22Rv1 (cell line): Measurements from ENCODE around the gene CSNK2B.

Experiments
- ZFX ChIP-seq: fragments of 450-650 bp; IDR thresholded peaks from 2 replicates; pipeline ENCODE4 v1.6.1; 2017; ENCODE audit warnings: antibody characterized with exemption, borderline replicate concordance
- TF ChIP-seq, protein P1 (sequence below): fragments of 450-650 bp; IDR thresholded peaks from 2 replicates; pipeline ENCODE4 v1.5.1; 2017; ENCODE audit warnings: mild to moderate bottlenecking

DNA sequence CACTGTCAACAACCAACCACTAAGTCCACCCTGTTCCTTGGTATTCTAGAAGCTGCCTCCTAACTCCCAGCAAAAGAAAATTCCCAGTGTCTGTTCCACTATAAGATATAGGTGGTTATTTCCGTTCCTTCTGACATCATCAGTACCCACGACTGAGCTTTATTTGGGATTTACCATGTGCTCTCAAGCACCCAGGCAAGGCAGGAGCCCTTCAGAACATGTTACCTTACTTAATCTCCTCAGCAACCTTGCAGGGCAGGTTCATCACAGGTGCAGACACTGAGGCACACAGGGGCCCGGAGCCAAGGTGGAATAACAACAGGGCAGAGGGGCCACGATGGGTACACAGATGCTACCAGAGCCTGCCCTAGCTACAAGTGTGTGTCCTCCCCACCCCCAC lies 26.5 kb downstream of the CSNK2B start:
- TF ChIP-seq, protein P1, sequence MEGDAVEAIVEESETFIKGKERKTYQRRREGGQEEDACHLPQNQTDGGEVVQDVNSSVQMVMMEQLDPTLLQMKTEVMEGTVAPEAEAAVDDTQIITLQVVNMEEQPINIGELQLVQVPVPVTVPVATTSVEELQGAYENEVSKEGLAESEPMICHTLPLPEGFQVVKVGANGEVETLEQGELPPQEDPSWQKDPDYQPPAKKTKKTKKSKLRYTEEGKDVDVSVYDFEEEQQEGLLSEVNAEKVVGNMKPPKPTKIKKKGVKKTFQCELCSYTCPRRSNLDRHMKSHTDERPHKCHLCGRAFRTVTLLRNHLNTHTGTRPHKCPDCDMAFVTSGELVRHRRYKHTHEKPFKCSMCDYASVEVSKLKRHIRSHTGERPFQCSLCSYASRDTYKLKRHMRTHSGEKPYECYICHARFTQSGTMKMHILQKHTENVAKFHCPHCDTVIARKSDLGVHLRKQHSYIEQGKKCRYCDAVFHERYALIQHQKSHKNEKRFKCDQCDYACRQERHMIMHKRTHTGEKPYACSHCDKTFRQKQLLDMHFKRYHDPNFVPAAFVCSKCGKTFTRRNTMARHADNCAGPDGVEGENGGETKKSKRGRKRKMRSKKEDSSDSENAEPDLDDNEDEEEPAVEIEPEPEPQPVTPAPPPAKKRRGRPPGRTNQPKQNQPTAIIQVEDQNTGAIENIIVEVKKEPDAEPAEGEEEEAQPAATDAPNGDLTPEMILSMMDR: no peak
- no peak for TF ChIP-seq ZFX
